WTC11 (cell line): Measurements from ENCODE around the gene UGCG.

Experiments used
- ETV6 ChIP-seq: sonication (generic); formaldehyde crosslinking; IDR thresholded peaks from 2 replicates; pipeline ENCODE4 v1.8.1; 2022; ENCODE audit warnings: mild to moderate bottlenecking, missing genetic modification reagents
- FOXK1 ChIP-seq: sonication (generic); formaldehyde crosslinking; IDR thresholded peaks from 2 replicates; pipeline ENCODE4 v1.8.0; 2022; ENCODE audit warnings: mild to moderate bottlenecking, moderate library complexity, missing genetic modification reagents
- NFE2L1 ChIP-seq: sonication (generic); formaldehyde crosslinking; IDR thresholded peaks from 2 replicates; pipeline ENCODE4 v1.8.1; 2023; ENCODE audit warnings: missing genetic modification reagents
- NFYB ChIP-seq: sonication (generic); formaldehyde crosslinking; conservative IDR thresholded peaks from 2 replicates; pipeline ENCODE4 v1.8.0; 2022; ENCODE audit warnings: low read depth, missing genetic modification reagents
- TEAD1 ChIP-seq: sonication (generic); formaldehyde crosslinking; IDR thresholded peaks from 2 replicates; pipeline ENCODE4 v1.8.0; 2022; ENCODE audit warnings: mild to moderate bottlenecking, missing genetic modification reagents
- TF ChIP-seq, protein P1 (sequence below): fragments of 250-450 bp; sonication (Bioruptor Pico); IDR thresholded peaks from 2 replicates; pipeline ENCODE4 v1.9.0; 2021; ENCODE audit warnings: mild to moderate bottlenecking
- TF ChIP-seq, protein P2 (sequence below): fragments of 200-600 bp; IDR thresholded peaks from 2 replicates; pipeline ENCODE4 v1.8.0; 2022; ENCODE audit warnings: antibody characterized with exemption
- TF ChIP-seq, protein P3 (sequence below): sonication (generic); formaldehyde crosslinking; IDR thresholded peaks from 2 replicates; pipeline ENCODE4 v1.8.1; 2022; ENCODE audit warnings: low read depth, missing genetic modification reagents, borderline replicate concordance
- TF ChIP-seq, protein P4 (sequence below): sonication (generic); formaldehyde crosslinking; IDR thresholded peaks from 2 replicates; pipeline ENCODE4 v1.8.0; 2022; ENCODE audit warnings: mild to moderate bottlenecking, missing genetic modification reagents
- TF ChIP-seq, protein P5 (sequence below): sonication (generic); formaldehyde crosslinking; IDR thresholded peaks from 2 replicates; pipeline ENCODE4 v1.8.0; 2023; ENCODE audit warnings: mild to moderate bottlenecking, missing genetic modification reagents
- TF ChIP-seq, protein P6 (sequence below): sonication (generic); formaldehyde crosslinking; IDR thresholded peaks from 2 replicates; pipeline ENCODE4 v1.8.1; 2023; ENCODE audit warnings: mild to moderate bottlenecking, missing genetic modification reagents, moderate library complexity

DNA sequence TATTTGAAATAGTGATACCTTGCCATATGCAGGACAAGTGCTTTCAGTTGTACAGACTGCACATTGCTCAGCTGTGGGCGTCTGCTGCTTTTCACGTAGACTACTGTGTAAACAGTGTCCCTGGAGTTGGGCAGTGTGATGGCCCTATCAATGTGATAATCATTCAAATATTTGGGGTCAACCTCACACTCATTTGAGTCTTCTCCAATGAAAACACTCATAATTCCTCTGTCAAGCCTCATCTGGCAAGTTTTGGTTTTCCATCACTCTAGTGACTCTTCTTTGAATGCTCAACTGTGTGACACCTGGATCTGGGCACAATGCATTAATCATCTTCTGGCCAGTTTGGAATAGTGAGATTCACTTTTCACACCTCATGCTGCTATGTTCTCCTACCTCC lies 64.4 kb downstream of the UGCG start:
- TF ChIP-seq, protein P1, sequence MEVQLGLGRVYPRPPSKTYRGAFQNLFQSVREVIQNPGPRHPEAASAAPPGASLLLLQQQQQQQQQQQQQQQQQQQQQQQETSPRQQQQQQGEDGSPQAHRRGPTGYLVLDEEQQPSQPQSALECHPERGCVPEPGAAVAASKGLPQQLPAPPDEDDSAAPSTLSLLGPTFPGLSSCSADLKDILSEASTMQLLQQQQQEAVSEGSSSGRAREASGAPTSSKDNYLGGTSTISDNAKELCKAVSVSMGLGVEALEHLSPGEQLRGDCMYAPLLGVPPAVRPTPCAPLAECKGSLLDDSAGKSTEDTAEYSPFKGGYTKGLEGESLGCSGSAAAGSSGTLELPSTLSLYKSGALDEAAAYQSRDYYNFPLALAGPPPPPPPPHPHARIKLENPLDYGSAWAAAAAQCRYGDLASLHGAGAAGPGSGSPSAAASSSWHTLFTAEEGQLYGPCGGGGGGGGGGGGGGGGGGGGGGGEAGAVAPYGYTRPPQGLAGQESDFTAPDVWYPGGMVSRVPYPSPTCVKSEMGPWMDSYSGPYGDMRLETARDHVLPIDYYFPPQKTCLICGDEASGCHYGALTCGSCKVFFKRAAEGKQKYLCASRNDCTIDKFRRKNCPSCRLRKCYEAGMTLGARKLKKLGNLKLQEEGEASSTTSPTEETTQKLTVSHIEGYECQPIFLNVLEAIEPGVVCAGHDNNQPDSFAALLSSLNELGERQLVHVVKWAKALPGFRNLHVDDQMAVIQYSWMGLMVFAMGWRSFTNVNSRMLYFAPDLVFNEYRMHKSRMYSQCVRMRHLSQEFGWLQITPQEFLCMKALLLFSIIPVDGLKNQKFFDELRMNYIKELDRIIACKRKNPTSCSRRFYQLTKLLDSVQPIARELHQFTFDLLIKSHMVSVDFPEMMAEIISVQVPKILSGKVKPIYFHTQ (CRISPR knock-in tag), result no peak
- TF ChIP-seq, protein P2, sequence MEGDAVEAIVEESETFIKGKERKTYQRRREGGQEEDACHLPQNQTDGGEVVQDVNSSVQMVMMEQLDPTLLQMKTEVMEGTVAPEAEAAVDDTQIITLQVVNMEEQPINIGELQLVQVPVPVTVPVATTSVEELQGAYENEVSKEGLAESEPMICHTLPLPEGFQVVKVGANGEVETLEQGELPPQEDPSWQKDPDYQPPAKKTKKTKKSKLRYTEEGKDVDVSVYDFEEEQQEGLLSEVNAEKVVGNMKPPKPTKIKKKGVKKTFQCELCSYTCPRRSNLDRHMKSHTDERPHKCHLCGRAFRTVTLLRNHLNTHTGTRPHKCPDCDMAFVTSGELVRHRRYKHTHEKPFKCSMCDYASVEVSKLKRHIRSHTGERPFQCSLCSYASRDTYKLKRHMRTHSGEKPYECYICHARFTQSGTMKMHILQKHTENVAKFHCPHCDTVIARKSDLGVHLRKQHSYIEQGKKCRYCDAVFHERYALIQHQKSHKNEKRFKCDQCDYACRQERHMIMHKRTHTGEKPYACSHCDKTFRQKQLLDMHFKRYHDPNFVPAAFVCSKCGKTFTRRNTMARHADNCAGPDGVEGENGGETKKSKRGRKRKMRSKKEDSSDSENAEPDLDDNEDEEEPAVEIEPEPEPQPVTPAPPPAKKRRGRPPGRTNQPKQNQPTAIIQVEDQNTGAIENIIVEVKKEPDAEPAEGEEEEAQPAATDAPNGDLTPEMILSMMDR, result no peak
- TF ChIP-seq NFE2L1, result no peak
- TF ChIP-seq FOXK1 (CRISPR knock-in tag), result no peak
- no peak for TF ChIP-seq ETV6 (CRISPR knock-in tag)
- TF ChIP-seq, protein P3, sequence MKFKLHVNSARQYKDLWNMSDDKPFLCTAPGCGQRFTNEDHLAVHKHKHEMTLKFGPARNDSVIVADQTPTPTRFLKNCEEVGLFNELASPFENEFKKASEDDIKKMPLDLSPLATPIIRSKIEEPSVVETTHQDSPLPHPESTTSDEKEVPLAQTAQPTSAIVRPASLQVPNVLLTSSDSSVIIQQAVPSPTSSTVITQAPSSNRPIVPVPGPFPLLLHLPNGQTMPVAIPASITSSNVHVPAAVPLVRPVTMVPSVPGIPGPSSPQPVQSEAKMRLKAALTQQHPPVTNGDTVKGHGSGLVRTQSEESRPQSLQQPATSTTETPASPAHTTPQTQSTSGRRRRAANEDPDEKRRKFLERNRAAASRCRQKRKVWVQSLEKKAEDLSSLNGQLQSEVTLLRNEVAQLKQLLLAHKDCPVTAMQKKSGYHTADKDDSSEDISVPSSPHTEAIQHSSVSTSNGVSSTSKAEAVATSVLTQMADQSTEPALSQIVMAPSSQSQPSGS (CRISPR knock-in tag), result no peak
- no peak for TF ChIP-seq NFYB (CRISPR knock-in tag)
- TF ChIP-seq, protein P4, sequence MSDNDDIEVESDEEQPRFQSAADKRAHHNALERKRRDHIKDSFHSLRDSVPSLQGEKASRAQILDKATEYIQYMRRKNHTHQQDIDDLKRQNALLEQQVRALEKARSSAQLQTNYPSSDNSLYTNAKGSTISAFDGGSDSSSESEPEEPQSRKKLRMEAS (CRISPR knock-in tag), result no peak
- no peak for TF ChIP-seq TEAD1 (CRISPR knock-in tag)
- TF ChIP-seq, protein P5, sequence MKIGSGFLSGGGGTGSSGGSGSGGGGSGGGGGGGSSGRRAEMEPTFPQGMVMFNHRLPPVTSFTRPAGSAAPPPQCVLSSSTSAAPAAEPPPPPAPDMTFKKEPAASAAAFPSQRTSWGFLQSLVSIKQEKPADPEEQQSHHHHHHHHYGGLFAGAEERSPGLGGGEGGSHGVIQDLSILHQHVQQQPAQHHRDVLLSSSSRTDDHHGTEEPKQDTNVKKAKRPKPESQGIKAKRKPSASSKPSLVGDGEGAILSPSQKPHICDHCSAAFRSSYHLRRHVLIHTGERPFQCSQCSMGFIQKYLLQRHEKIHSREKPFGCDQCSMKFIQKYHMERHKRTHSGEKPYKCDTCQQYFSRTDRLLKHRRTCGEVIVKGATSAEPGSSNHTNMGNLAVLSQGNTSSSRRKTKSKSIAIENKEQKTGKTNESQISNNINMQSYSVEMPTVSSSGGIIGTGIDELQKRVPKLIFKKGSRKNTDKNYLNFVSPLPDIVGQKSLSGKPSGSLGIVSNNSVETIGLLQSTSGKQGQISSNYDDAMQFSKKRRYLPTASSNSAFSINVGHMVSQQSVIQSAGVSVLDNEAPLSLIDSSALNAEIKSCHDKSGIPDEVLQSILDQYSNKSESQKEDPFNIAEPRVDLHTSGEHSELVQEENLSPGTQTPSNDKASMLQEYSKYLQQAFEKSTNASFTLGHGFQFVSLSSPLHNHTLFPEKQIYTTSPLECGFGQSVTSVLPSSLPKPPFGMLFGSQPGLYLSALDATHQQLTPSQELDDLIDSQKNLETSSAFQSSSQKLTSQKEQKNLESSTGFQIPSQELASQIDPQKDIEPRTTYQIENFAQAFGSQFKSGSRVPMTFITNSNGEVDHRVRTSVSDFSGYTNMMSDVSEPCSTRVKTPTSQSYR (CRISPR knock-in tag), result no peak
- TF ChIP-seq, protein P6, sequence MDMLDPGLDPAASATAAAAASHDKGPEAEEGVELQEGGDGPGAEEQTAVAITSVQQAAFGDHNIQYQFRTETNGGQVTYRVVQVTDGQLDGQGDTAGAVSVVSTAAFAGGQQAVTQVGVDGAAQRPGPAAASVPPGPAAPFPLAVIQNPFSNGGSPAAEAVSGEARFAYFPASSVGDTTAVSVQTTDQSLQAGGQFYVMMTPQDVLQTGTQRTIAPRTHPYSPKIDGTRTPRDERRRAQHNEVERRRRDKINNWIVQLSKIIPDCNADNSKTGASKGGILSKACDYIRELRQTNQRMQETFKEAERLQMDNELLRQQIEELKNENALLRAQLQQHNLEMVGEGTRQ, result no peak
